GM19238 (cell line): ENCODE measurements around the gene STK33.

ENCODE experiments used
- DNase-seq: peaks from one replicate; pipeline ENCODE4 v3.0.0; 2011; ENCODE audit warnings: low spot score; ENCODE audit not compliant: insufficient read length

Gene STK33

DNA sequence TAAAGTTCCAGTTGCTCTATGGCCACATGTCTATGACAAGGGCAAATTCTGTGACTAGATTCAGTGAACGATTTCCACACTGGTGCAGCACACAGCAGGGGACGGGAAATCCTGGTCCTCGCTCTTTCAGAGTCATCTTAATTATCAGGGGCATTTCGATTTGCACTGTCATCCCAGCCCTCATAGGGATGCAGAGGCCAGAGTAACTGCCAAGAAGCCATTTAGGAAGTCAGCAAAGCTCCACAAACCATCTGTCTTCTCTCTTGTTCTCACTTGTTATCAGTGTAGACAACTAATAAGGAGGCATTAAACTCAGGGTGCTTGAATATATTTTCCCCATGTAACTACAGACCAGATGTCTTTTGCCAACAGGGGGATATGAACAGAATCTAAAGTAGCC, 151.7 kb downstream of the STK33 start:
- no peak for DNase-seq

DNA sequence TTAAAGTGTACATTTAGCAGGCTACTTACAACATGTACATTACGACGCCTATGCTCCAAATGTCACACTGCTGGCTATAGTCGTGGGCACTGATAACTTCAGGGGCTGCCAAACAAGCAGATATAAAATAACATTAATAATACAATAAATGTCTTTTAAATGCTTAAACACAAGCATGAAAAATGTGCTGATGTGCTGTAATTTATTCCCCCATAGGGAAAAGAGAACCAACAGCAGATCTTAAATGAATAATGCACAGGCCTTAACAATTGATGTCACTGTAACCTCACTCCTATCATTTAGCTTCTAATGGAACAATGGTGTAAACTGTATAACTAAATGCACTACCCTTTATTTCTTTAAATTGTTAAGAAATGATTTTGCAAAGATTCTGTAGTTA, 153.4 kb downstream of the STK33 start:
- DNase-seq: no peak

DNA sequence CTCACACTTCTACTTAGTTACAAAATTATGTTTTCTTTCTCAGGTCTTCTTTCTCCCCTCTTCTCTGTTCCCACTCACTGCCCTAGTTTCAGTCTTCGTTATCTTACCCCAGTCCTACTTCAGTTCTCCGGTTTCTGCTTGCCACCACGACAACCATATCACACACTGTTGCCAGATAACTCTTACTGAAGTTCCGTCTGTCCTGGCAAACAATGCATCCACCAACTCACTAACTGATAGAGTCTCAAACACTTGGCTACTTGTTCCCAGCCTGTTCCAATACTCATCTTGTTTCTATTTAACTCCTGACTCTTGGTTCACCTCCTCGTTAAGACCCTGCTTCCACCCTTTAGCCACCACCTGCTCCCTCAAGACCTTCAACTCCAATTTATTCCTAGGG, 164.5 kb downstream of the STK33 start:
- no peak for DNase-seq

DNA sequence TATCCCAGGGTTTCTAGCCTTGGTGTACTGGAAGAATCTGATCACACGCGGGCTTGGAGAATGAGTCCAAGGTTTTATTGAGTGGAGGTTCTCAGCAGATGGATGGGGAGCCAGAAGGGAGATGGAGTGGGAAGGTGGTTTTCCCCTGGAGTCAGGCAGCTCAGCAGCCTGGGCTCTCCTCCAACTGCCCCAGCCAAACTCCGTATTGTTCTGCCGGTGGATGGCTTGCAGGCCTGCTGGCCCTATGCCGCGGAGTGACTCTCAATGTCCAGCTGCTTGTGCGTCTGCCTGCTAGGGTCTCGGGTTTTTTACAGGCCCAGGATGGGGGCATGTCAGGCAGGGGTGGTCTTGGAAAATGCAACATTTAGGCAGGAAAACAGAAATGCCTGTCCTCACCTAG, 168.0 kb downstream of the STK33 start:
- DNase-seq: no peak

DNA sequence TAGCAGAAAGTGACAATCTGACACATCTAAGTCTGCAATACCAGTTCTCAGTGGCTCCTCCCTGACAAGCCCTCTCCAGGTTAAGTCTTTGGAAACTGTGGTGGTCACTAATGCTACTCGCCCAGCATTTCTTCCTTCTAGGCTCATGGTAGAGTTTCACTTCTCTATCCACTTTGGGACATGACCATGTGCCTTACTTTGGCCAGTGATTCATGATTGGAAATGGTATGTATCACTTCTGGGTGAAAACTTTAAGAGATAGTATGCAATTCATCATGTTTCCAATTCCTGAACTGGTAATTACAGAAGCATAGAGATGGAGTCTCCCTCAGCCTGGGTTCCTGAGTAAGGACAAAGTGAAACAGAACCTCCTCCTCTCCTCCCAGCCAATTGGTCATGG, 178.8 kb downstream of the STK33 start:
- no peak for DNase-seq

DNA sequence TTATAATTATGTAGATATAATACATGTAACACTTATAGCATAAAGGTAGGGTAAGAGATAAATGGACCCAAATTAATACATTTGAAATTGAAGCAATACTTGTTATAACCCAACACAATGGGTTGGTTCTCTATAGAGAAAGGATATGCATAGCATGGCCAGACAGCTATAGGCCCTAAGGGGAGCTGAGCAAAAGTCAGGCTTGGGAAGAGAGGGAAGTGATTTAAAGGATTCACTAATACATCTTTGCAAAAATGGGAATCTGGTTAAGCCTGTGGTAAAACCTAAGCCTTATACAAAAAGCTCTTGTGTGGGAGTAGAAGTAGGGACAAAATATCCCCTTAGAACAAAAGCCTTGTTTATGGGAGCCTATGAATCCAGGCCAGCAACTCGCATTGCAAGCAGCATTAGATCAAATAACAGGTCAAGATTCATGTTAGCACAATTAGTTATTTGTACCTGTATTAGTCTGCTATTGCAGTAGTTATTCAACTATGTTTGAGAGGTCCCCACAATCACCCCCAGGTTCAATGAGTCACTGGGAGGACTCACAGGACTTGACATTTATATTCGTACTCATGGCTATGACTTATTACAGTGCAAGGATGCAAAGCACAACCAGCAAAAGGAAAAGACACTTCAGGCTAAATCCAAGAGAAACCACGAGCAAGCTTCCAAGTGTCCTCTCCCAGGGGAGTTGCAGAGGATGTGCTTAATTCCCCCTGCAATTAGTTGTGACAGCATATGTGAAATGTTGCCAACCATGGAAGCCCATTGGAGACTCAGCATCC, 185.7 kb downstream of the STK33 start:
- DNase-seq: no peak

DNA sequence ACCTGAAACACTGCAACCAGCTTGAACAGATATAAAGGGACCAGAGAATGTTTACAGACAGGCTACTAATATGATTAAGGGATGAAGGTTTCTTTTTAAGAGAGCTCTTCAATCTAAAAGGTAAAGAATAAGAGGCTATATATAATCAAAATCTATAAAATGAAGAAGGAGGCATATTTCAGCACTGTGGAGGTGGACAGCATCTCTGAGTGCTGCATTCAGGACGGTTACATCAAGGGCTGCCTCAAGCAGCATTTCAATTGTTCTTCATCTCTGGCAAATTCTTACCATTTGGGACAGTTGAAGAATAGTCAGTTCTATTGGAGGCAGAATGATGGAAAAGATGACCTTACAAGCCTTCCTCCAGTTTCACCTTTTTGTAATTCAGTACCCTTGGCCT, 190.7 kb downstream of the STK33 start:
- DNase-seq: no peak

DNA sequence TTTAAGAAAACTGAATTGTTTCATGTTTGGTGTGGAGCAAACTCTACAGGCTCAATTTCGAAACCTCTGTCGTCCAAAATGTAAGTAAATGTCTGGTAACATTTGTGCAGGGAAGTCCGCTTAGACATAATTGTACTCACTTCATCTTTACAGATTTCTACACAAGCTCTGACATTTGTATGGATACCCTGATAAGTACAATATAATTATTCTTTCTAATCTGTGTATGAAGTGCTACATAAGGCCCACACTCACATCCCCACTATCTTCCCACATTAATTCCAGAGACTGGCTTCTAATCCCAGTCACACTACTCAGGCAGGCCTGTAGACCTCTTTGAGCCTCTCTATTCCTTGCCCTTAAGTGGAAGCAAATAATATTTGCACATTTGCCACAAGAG, 201.1 kb downstream of the STK33 start:
- no peak for DNase-seq

DNA sequence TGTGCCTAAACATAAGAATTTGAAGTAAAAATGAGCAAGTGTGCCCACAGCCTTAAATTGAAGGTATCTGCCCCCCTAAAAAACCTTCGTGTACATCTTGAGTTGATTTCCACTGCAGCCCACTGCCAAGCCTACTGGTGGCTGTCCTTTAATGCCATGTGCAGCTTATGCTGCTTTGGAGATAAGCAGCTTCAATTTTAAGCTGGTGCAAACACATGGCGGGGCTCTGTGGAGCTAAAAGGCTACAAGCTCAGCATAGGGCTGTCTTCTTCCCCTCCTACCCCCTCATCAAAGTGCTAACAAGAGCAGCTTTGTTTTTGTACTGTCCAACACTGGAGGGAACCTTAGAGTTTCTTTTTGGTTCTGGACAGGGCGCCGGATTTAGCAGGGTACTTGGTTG, 201.9 kb downstream of the STK33 start:
- DNase-seq: no peak

DNA sequence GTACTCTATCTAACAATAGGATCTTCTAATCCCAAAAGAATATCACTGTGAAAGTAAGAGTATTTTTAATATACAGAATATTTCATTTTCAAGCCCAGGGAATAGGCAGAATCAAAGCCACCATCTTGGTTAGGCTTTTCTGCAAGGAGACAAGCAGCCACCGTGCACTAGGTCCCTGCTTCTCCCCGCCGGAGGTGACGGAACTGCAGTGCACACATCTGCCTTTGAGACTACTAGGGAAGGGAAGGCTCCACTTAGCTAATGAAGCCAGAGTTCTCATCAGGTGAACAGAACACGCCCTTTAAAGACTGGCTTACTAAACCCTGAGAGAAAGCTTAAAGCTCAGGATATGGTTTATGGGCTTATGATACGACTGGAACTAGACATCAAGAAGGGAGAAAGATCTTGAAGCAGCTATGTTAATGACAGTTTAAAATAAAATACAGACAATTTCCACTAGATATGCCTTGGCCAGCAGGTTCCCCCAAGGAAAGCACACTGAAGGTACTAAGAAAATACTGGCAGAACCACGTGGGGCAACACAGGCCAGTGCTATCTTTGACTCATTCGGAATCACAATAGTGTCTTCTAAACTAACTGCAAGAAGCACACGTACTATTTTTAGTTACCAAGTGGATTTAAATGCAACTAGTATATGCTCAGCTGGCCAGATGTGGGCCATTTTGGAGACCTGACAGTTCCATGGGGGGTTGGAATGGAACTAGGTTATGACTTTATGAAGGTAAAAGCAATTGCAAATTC, 203.0 kb downstream of the STK33 start:
- no peak for DNase-seq

DNA sequence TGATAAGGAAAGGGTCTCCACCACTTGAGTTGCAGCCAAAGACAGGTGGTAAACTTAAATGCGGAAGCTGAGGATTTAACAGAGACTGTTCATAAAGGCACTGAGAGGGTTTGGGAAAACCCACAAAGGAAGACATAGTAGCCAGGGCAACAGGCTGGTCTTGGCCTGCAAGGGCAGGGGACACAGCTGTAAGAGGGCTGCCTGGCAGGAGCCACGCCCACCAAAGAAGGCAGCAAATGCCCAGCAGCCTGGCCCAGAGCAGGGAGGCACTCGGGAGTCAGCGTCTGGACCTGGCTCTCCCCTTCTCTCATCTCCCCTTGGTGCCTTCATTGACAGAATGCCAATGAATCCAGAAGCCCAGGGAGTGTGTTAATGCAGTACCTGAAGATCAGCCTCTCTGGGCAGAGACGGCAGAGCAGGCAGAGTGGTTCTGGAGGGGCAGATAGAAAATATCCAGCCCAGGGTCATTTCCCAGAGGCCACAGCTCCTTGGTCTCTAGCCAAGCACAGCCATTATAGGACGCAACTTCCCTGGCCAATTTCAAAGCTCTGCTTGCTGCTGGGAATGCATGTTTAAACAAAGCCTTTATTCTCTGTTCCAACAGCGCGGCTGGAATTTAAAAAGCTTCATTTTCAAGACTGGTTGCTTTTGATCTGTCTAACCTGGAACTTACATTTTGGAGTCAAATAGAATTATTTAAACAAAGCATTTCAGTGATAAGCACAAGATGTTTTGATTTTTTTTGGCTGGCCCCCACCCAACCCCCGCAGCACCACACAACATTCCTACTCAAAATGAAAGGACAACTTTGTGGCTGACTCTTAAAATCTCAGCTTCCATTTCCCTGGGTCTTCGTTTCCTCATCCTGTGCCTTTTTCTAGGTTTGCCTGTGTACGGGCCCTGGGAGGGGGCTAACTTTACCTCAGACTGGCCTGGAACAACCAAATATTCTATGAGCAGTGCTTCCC, 204.7 kb downstream of the STK33 start:
- no peak for DNase-seq

DNA sequence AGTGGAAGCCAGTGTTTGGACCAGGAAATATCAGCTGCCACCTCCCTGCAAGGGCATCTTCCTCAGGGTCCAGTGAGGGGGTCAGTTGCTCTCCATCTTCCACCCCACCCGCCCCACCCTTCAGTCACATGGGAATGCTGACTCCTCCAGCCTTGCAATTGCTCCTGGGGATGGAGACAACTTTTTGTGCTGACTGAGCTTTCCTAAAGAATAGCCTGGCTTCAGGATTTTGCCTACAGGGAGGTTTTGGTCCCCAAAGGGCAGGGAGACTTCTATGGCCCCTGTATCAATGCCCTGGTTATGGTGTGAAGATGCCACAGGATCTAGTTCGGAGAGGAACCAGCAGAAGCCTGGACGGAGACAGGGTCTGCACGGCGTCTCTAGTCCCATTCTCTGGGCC, 206.3 kb downstream of the STK33 start:
- DNase-seq: no peak

DNA sequence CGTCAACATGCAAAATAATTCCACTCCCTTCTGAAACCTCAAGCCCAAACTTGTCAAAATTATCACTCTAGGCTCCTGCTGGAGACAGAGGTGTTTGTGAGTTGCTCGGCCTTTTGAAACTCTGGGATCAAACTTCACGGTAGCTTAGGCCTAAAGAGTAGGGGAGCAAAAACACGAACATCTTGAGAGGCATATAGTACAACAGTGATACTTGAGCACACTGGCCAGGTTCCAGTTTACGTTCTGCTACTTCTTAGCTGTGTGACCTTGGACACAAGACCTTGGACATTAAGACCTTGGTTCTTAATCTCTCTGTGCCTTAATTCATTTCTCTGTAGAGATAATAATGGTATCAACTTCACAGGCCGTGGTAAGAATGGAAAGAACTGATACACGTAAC, 206.9 kb downstream of the STK33 start:
- DNase-seq: no peak

DNA sequence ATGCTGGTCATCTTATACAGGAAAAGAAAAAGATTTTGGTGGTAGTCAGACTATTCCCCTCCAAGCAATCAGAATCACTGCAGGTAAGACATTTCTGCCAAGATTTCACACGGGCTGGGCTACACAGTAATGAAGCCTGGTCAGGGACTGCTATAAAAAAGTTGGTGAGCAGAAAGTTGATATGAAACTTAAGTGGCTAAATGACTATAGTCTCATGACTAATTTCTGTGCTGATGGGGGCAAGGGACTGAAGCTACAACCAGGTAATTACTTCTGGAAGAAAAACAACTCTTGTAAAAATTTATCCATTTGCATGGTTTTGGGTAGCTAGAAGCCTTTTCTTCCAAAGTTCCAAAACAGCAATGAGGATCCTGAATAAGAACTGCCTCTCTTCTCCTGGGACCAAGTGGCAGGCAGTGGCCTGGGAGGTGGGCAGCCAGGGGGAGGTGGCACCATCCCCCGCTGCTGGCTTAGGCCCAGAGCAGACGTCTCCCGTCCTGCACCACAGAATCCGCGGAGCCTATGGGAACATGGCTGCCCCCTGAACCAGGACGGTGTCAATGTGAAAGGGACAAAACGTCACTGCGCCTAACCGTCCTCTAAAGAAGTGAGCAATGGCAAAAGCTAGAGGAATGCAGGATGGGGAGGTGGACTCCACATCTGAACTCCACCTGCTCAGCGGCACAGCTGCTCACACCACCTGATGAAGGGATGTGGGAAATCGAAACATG, 207.7 kb downstream of the STK33 start:
- no peak for DNase-seq

DNA sequence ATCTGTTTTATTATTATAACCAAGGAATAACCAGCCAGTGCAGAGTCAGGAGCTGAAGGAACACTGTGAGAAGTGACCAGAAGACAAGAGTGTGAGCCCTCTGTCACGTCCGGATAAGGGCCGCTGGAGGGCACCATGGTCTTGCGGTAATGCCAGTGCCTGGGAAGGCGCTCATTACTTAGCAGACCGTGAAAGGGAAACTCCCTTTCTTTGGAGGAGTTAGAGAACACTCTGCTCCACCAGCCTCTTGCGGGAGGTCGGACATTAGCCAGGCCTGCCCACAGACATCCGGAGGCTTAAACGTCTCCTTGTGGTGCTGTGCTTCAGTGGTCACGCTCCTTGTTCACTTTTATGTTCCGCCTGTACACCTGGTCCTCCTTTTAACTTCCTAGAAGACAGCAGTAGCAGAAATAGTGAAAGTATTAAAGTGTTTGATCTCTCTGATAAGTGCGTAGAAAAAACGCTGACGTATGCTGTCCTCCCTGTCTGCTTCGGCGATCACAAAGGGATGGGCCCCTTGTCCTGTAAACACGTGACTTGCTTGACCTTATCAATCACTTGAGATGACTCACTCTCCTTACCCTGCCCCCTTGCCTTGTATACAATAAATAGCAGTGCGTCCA, 209.7 kb downstream of the STK33 start:
- no peak for DNase-seq

DNA sequence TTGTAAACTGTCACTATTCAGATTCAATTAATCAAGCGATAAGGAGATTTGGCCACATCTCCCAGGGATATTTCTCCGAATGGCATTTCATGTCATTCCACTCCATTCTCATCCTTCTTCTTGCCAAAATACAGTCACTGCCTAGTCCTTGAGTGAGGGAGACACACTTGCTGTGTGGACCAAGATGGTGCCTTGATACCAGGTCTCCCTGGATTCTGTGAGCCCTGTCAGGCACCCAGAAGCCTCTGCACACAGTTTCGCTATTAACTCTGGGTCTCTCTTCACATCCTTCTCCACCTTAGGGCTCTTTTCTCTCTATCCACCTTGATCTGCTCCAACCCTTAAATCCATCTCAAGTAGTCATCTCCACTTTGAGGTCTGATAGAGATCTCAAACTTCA, 210.4 kb downstream of the STK33 start:
- DNase-seq: no peak

DNA sequence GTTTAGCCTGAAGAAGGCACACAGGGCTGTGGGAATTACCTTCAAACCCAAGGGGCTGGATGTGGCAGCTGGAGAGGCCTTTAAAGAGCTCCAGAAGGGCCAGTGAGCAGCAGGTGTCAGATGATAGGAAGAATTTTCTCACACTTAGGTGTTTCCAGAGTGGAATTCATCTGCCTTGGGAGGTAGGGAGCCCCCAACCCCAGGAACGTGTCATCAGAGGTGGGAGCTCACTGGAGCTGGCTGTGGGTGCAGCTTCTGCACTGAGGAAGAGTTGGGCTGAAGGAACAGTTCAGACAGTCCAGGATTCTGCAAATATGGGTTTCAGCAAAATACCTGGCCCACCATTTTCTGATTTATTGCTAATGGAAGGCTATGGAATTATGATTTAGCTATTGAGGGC, 210.8 kb downstream of the STK33 start:
- DNase-seq: no peak

DNA sequence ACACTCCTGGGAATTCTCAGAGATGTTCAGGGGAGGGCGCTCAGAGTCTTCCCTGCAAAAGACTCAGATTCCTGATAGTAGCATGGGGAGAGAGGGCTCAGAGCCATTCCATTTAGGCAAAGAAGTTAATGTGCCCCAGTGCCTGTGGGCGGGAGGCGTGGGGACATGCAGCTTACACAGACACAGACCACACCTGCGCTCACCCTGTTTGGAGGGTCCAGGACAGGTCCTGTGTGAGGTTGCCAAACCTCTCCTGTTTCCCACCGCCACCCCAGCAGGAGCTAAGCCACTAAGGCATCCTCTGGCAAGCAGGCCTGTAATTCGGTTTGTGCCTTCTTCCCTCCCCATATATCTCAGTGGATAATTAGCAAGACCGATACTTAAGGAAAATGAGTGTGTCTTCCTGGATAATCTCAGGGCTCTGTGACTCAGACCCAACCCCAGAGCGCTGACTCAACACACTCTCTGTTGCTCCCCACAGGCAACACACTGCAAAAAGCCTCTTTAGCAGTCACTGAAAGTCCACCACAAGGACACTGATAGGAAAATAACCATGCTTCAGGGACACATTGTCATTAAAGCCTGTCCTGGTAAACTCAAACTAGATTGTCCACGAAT, 211.5 kb downstream of the STK33 start:
- DNase-seq: no peak

DNA sequence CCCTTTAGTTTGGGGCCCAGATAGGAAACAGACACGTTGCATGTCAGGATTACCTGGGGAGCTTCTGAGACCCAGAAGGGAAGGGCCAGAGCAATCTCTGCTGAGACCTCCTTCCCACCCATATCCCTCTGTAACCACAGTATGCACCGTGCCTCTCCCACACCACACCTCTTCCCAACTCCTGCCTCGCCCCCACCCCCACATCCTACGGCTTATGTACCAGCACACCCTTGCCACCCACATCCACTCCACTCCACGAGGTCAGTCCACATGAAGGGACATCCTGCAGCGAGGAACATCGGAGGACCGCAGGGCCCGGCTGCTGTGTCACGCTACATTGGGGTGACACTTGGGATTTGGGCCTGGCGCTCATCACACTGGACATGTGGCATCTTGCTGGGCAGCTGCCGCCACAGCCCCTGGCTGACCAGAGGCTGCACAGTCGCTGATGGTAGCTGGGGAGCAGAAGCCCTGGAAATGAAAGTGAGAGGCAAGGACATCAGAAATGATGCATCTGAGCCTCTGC, 212.1 kb downstream of the STK33 start:
- no peak for DNase-seq

DNA sequence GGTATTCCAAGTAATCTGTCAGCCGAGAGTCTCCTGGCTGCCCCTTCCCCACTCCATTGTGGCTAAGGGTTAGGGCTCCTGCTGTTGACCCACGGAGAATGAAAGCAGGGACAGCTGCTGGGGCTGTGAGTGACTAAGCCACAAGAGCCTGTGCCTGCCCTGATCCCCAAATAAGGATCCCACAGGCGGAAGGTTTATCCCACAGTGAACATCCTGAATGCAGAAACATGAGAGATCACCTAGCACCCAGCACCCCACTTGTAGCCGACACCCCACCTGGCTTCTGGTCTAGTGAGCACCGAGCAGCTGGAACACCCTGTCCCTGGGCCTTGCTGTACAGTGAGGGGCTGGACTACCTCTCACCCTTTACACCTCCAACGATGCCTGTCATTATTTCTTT, 212.7 kb downstream of the STK33 start:
- no peak for DNase-seq
